Astrocyte (in vitro differentiated cells and primary cell): ENCODE measurements around the gene ZNRF2.

Source experiments
- EZH2 ChIP-seq: IDR thresholded peaks from 2 replicates; pipeline ENCODE4 v1.6.1; 2012; ENCODE audit warnings: mild to moderate bottlenecking, low read length, inconsistent platforms; ENCODE audit not compliant: insufficient read depth
- TF ChIP-seq, protein P1 (sequence below): IDR thresholded peaks from 2 replicates; pipeline ENCODE4 v1.5.1; 2011; ENCODE audit warnings: low read depth, mild to moderate bottlenecking, inconsistent platforms, low read length, moderate library complexity; ENCODE audit not compliant: insufficient read depth

DNA sequence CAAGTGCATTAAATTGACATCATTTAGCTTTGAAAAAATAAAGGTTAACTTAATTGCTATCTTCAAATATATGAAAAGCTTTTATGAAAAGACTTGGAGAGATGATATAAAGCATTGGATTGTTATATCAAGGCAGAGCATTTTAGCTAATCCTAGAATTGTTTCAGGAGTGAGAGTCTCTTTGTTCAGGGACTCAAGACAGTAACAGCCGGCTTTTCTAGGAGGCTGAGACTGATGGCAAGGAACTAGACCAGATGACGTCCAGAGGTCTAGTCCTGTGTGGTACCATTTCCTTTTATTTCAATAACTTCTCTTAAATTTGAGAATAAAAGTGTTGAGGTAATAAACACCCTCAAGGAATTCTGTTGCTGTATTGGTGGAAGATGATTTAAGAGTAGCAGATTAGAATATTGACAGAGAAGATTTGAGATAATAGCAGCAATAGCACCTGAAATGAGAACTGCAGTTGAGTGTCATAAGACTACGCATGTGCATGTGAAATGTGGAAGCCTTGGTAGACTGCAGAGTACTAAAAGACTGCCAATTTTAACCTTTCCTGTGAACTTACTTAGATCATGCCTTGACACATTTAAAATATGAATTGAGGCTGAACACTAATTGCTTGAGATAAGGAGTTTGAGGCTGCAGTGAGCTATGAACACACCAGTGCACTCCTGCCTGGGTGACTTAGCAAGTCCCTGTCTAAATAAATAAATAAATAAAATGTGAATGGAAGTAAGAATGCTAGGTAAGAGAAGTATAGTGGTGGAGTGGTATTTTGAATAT is 79.6 kb downstream of the ZNRF2 start:
- TF ChIP-seq, protein P1, sequence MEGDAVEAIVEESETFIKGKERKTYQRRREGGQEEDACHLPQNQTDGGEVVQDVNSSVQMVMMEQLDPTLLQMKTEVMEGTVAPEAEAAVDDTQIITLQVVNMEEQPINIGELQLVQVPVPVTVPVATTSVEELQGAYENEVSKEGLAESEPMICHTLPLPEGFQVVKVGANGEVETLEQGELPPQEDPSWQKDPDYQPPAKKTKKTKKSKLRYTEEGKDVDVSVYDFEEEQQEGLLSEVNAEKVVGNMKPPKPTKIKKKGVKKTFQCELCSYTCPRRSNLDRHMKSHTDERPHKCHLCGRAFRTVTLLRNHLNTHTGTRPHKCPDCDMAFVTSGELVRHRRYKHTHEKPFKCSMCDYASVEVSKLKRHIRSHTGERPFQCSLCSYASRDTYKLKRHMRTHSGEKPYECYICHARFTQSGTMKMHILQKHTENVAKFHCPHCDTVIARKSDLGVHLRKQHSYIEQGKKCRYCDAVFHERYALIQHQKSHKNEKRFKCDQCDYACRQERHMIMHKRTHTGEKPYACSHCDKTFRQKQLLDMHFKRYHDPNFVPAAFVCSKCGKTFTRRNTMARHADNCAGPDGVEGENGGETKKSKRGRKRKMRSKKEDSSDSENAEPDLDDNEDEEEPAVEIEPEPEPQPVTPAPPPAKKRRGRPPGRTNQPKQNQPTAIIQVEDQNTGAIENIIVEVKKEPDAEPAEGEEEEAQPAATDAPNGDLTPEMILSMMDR, result no peak
- TF ChIP-seq EZH2, result no peak
